ENCODE results near the gene AHRR. TPM values are rescaled to one million over a fixed set of nuclear protein-coding genes. Genes with fewer than 3 reads are reported as not detected.

Gene AHRR
- total RNA-seq, 2 donors from 2014 or later: 1.9 to 2.1 TPM

GRCh38 chr5:475704-476101 lies 154.2 kb downstream of the AHRR start:
- peaks cover 14% of the 10 kb centered on the region for H3K4me1 ChIP-seq
- no peaks in the 10 kb centered on the region for H3K9me3 ChIP-seq
- H3K4me3 ChIP-seq: no peak overlapping the region
- H3K36me3 ChIP-seq: no peaks in the 10 kb centered on the region
- H3K9ac ChIP-seq (ENCODE audit: low read depth in 2 of 2, low read length in 2 of 2): peak overlapping the region in 1 of 2 donors; percentile 12
- no peak overlapping the region for H3K27ac ChIP-seq
- DNase-seq: no peak
- no peak for TF ChIP-seq CTCF (IDR thresholded peaks at IDR 0.05)
- H3K27me3 ChIP-seq: peaks cover 38% of the 10 kb centered on the region
- intact Hi-C loops (cut with DNase I): loop anchor here (10.0 kb wide), 1 partner anchor 139 kb away; the partner anchor contains the start of gene CEP72

GRCh38 chr5:476102-476813 lies 154.7 kb downstream of the AHRR start:
- TF ChIP-seq CTCF (IDR thresholded peaks at IDR 0.05): no peak
- Histone ChIP-seq H3K27me3 (peaks cover 42% of the 10 kb centered on the region), H3K4me1 (peaks cover 14% of the 10 kb centered on the region), H3K36me3 (no peaks in the 10 kb centered on the region), H3K9ac (ENCODE audit: low read depth in 2 of 2, low read length in 2 of 2) (peak overlapping the region in 1 of 2 donors; percentile 12), H3K27ac (no peak overlapping the region), H3K4me3 (no peak overlapping the region), H3K9me3 (no peaks in the 10 kb centered on the region)
- intact Hi-C loops (cut with DNase I): loop anchor here (10.0 kb wide), 1 partner anchor 139 kb away; the partner anchor contains the start of gene CEP72
- DNase-seq: no peak

- TF ChIP-seq CTCF (IDR thresholded peaks at IDR 0.05): no peak
- no peak overlapping the region for H3K27ac ChIP-seq
- no peak overlapping the region for H3K4me3 ChIP-seq
- H3K9ac ChIP-seq (ENCODE audit: low read depth in 2 of 2, low read length in 2 of 2): no peak overlapping the region
- DNase-seq: no peak
- intact Hi-C loops (cut with DNase I): loop anchor here (10.0 kb wide), 1 partner anchor 138 kb away; the partner anchor contains the start of gene CEP72
- no peaks in the 10 kb centered on the region for H3K36me3 ChIP-seq
- H3K4me1 ChIP-seq: peaks cover 10% of the 10 kb centered on the region
- H3K27me3 ChIP-seq: peaks cover 44% of the 10 kb centered on the region
- no peaks in the 10 kb centered on the region for H3K9me3 ChIP-seq
Measured at GRCh38 chr5:476814-477175, 155.3 kb downstream of the AHRR start.

- H3K4me1 ChIP-seq: peaks cover 5% of the 10 kb centered on the region
- H3K36me3 ChIP-seq: no peaks in the 10 kb centered on the region
- no peak overlapping the region for H3K27ac ChIP-seq
- intact Hi-C loops (cut with DNase I): loop anchor here (10.0 kb wide), 1 partner anchor 138 kb away; the partner anchor contains the start of gene CEP72
- H3K27me3 ChIP-seq: peaks cover 44% of the 10 kb centered on the region
- no peak overlapping the region for H3K9ac ChIP-seq (ENCODE audit: low read depth in 2 of 2, low read length in 2 of 2)
- DNase-seq: no peak
- TF ChIP-seq CTCF (IDR thresholded peaks at IDR 0.05): no peak
- H3K4me3 ChIP-seq: no peak overlapping the region
- H3K9me3 ChIP-seq: no peaks in the 10 kb centered on the region
Measured at GRCh38 chr5:477247-477646, 155.7 kb downstream of the AHRR start.

- peaks cover 49% of the 10 kb centered on the region for H3K27me3 ChIP-seq
- no peaks in the 10 kb centered on the region for H3K36me3 ChIP-seq
- TF ChIP-seq CTCF (IDR thresholded peaks at IDR 0.05): no peak
- intact Hi-C loops (cut with DNase I): loop anchor here (10.0 kb wide), 1 partner anchor 137 kb away; the partner anchor contains the start of gene CEP72
- H3K4me1 ChIP-seq: peaks cover 4% of the 10 kb centered on the region
- no peak overlapping the region for H3K27ac ChIP-seq
- H3K9me3 ChIP-seq: no peaks in the 10 kb centered on the region
- no peak for DNase-seq
- H3K4me3 ChIP-seq: no peak overlapping the region
- H3K9ac ChIP-seq (ENCODE audit: low read depth in 2 of 2, low read length in 2 of 2): no peak overlapping the region
Measured at GRCh38 chr5:477871-478270, 156.4 kb downstream of the AHRR start.

All from colonic mucosa (tissue), 4 donors.